GM12875 (cell line): Measurements from ENCODE around the gene KCNJ6.
"Not testable (repeated sequence)": the region's sequence is repeated elsewhere in the genome, so short reads cannot be mapped to it uniquely, and the experiment has no call there.

ENCODE experiments used
- H3K4me3 ChIP-seq: one replicate; pipeline ENCODE4 v1.5.1; 2011; ENCODE audit warnings: low read depth, low read length, control low read depth
- CTCF ChIP-seq: IDR thresholded peaks from 2 replicates; pipeline ENCODE4 v1.5.1; 2011; ENCODE audit warnings: low read depth, mild to moderate bottlenecking, control low read depth, inconsistent platforms, low read length, moderate library complexity, borderline replicate concordance; ENCODE audit not compliant: insufficient read depth

Gene KCNJ6

GRCh38 chr21:37767984-37768383 is 148.3 kb downstream of the KCNJ6 start:
- TF ChIP-seq CTCF = no peak

GRCh38 chr21:37766129-37766528 is 150.1 kb downstream of the KCNJ6 start:
- no peak overlapping the region for H3K4me3 ChIP-seq

More at GRCh38 chr21:37767984-37768383, 148.3 kb downstream of the KCNJ6 start:
- H3K4me3 ChIP-seq = no peak overlapping the region

GRCh38 chr21:37765221-37765900 is 150.9 kb downstream of the KCNJ6 start:
- no peak overlapping the region for H3K4me3 ChIP-seq
- no peak for TF ChIP-seq CTCF

More at GRCh38 chr21:37766129-37766528, 150.1 kb downstream of the KCNJ6 start:
- TF ChIP-seq CTCF = no peak

GRCh38 chr21:37764691-37765090 is 151.6 kb downstream of the KCNJ6 start:
- no peak for TF ChIP-seq CTCF
- no peak overlapping the region for H3K4me3 ChIP-seq

- TF ChIP-seq CTCF = no peak
- no peak overlapping the region for H3K4me3 ChIP-seq
Measured at GRCh38 chr21:37763298-37763697, 153.0 kb downstream of the KCNJ6 start.

- TF ChIP-seq CTCF = no peak
- no peak overlapping the region for H3K4me3 ChIP-seq
Measured at GRCh38 chr21:37762606-37763005, 153.7 kb downstream of the KCNJ6 start.

- not testable (repeated sequence) for H3K4me3 ChIP-seq
Measured at GRCh38 chr21:37761406-37761805, 154.9 kb downstream of the KCNJ6 start.
